HG02623 (cell line): Measurements from ENCODE around the gene RAP1GDS1.
"Not testable (repeated sequence)": the region's sequence is repeated elsewhere in the genome, so short reads cannot be mapped to it uniquely, and the experiment has no call there.

Experiments
- ATAC-seq: cut with Tn5 transposase; IDR thresholded peaks from one replicate; pipeline ENCODE4 v1.9.1; 2021; ENCODE audit warnings: moderate library complexity; ENCODE audit not compliant: unreplicated experiment

The RAP1GDS1 gene

DNA sequence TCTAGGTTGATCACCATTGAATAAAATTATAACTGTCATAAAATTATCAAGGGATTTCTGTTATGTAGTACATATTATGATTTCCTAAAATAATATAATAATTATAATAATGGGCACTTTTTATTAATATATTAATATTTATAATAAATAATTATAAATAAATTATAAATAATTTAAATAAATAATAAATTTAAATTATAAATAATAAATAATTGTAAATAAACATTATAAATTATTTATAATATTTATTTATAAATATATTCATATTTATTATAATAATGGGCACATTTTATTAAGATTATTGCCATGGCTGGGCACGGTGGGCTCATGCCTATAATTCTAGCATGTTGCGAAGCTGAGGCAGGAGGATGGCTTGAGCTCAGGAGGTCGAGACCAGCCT is 24.5 kb downstream of the RAP1GDS1 start:
- ATAC-seq: no peak

DNA sequence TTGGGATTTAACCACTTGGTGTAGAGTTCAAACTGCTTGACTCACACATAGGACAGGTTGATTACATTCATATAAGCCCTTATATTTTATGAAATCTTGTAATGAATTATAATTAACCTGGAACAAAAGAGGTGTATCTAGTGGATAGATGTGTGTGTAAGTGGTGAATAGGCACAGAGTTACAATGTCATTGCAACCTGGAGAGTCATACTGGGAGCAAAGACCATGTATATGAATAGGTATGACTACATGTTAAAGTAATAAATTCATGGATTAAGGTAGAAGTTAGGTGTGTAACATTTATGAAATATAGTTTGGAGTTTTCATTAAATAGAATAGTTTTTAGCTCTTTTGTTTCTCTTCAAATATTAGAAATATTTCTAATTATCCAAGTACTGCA is 26.1 kb downstream of the RAP1GDS1 start:
- ATAC-seq: no peak

DNA sequence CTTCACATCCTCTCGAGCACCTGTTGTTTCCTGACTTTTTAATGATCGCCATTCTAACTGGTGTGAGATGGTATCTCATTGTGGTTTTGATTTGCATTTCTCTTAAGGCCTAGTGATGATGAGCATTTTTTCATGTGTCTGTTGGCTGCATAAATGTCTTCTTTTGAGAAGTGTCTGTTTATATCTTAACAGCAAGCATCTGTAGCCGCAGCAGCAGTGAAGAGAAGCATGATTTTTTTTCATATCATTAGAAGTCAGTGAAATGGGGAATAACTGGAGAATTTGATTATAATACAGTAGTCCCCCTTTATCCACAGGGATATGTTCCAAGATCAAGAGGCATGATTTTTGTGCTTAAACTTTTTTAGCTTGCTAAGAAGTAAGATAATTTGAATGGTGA is 27.5 kb downstream of the RAP1GDS1 start:
- ATAC-seq: not testable (repeated sequence)

DNA sequence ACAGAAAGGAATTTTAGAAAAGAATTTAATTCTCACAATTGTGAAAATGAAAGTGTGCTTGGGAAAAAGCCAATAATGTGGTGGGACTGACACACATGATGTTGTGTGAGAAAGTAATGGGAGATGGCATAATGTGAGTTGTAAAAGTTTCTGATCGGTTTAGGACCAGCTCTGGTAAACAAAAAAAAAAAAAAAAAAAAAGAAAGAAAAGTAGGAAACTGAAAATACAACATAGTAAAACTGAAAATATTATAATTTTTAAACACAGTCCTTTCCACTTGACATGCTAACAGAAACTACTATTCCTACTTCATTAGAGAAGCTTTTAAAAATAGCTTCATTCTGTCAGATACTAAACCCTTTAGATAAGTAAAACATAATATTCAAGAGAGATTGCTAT is 28.2 kb downstream of the RAP1GDS1 start:
- ATAC-seq: no peak

DNA sequence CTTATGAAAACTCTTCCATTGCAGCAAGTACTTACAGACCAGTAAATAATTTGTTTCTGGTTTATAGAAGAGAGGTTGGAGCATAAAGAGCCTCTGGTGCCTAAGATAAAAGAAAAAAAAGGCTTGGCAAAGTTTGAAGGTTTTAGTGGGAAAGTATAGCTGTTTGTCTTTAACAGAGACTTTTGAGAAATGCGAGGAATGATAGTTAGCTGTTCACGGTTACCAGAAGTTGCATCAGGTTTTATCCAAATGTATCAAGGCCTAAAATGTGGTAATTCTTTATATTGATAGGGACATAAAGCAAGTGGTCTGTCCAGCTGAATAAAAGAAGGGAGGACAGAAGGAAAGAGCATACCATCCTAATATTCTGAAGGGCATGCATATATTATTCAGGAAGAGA is 29.3 kb downstream of the RAP1GDS1 start:
- no peak for ATAC-seq

DNA sequence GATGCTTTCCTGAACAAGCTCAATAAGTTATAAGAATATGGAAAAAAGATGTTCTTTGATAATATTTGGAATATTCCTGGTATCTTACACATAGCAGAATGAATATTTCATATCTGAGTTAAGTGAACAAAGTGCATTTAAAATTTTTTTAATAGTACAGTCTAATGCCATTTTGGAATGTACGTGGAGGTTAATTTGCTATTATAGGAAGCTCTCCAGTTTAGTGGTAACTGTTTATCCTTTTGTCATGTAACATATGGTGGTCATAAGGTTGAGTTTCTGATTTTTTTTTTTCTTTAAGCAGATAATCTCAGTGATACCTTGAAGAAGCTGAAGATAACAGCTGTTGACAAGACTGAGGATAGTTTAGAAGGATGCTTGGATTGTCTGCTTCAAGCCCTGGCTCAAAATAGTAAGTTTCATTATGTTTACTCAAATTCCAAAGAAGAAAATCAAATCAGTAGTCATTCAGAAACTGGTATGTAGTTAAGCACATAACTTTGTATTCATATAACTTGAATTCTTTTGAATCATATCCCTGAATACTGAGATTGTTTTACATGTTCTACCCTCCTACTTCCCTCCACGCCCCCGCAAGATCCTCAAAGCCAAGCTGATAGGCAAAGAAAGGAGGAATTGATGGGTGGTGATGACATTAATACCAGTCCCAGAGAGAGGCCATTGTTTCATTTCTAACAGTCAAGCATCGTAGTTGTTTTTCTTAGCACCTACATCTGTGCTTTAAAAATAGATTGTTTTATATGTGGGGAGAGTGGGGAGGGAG is 32.1 kb downstream of the RAP1GDS1 start:
- no peak for ATAC-seq

DNA sequence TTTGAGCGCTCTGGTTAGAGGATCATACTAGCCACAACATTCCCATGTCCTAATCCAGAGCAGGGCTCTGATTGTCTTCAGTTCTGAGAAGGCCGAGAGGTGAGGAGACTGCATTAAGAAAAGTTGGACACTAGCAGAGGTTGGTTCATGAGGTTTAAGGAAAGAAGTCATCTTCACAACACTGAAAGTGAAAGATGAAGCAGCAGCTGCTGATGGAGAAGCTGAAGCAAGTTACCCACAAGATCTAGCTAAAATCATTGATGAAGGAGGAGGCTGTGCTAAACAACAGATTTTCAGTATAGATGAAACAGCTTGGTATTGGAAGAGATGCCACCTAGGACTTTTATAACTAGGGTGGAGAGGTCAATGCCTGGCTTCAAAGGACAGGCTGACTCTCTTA is 36.8 kb downstream of the RAP1GDS1 start:
- no peak for ATAC-seq

DNA sequence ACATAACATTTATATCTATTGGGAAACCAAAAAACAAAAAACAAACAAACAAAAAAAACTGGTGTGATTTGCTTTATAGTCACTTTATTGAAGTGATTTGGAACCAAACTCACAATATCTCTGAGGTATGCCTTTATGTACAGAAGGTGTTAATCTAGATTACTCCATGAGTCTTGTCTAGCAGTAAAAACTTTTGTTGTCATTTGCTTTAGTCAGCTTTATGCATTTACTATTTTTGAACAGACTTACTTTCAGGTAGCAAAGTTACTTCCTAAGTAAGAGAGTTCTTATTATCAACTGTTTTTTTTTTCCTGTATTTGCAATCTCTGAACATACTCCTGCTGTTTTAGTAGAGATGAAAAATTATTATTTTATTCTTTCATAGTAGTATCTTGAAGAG is 39.5 kb downstream of the RAP1GDS1 start:
- no peak for ATAC-seq

DNA sequence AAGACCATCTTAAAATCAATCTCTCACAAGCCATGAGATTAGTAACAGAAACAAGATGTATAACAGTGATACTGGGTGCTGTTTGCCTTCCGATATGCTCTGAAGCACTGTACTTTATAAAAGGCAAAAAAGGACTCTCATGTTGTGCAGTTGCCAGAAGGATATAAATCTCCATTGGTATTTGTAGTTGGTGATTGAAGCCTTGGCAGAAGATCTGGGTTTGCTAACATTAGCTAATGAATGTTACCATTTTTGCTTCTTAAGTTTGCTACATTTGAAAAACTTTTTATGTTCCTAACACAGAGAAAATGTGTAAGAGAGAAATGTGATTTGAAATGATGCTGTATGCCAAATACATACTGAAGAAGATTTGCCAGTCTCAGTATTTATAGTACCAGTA is 44.4 kb downstream of the RAP1GDS1 start:
- no peak for ATAC-seq

DNA sequence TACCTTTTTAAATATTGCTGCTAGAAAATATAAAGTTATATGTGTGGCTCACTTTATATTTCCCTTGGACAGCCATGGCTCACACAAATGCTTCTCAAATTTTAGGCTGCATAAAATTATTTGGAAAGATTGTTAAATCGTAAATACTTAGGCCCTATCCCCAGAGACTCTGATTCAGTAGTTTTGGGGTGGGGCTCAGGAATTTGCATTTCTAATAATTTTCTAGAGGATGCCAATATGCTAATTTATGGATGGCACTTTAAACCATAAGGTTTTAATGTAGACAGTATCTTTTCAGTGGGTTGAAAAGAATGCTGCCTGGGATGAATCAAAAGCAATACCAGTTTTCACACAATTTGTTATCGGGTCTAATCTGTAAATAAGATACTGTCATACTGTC is 49.7 kb downstream of the RAP1GDS1 start:
- no peak for ATAC-seq

DNA sequence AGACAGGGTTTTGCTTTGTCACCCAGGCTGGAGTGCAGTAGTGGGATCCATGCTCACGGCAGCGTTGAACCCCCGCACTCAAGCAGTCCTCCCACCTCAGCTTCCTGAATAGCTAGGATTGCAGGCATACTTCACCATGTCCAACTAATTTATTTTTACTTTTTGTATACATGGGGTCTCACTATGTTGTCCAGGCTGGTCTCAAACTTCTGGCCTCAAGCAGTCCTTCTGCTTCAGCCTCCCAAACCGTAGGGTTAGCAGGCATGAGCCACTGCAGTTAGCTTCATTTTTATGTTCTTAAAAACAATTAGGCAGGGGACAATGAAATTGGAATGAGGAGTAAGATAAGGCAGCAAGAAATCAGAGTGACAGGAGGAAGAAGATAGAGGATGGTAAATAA is 50.5 kb downstream of the RAP1GDS1 start:
- ATAC-seq: no peak

DNA sequence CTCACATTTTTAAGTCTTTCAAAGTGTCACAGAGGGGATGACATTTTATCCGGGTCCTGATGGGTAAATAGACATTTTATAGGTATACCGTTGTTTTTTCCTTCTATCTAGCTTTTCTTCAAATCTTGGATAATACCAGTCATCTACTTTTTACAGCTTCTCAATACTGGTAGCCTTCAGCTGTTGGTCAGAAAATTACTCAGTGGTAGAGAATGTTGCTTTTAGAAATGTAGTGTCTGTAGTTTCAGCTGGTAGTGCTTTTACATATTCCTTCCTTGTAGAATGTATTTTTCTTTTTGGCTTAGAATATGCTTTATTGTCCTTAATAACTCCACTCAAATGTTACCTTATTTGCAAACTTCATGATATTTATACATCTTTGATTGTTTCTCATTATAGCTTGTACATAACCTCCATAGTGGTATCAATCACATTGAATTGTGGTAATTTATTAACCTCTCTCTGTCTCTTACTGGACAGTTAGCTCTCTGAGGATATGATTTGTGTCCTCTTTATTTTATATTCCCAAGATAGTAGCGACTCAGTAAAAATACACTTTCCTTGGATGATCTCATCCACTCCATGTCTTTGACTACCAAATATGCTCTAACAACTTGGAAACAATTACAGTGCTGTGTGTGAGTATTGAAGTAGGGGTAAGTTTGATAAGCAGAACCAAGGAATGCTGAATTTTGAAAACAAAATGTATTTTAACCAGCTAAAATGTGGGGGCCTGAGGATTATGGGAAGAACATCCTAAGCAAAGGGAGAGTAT is 53.8 kb downstream of the RAP1GDS1 start:
- ATAC-seq: no peak

DNA sequence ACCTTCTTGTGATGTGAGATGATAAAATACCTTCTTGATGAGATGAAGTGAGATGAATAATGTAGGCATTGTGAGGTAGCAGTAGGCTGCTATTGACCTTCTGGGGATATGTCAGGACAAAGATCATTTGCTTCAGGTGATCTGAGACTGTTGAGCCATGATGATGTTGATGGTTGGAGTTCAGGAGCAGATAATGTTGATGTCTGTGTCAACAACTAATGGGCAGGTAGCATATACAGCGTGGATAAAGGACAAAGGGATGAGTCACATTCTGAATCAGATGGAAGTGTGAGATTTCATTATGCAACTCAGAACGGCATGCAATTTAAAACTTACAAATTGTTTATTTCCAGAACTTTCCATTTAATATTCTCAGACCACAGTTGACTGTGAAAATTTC is 57.3 kb downstream of the RAP1GDS1 start:
- ATAC-seq: no peak

DNA sequence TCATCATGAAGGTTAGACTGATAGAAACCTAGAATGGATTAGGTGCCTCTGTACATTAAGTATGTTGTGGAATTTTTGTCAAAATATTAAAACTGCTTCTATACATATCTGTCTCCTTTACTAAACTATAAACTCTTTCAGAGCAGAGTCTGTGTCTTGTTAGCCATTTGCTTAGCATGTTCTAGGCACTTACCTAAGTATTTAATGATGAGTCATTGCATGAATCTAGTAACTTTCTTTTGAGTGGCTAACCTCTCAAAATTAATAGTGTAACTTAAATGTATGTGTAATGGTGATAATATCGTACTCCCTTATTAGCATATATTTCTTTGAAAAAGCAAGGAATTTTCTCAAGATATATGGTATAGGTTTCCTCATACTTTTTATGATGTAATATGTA is 57.8 kb downstream of the RAP1GDS1 start:
- no peak for ATAC-seq

DNA sequence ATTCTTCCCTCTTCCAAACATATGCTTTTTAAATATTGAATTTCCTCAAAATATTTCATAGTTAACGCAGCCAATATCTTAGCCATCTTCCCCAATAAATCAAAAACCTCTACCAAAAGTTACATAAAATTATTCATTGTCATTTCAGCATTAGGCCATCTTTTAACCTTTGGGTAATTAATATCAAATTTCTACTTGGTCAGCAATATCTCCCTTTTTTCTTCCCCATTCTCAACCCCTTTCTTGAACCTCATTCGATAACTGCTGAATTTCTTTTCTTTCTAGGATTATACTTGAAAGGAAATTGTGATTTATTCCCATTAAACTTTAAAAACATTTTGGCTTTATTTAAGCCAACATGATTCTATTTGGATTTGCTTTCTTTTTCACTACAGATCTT is 65.0 kb downstream of the RAP1GDS1 start:
- ATAC-seq: no peak

DNA sequence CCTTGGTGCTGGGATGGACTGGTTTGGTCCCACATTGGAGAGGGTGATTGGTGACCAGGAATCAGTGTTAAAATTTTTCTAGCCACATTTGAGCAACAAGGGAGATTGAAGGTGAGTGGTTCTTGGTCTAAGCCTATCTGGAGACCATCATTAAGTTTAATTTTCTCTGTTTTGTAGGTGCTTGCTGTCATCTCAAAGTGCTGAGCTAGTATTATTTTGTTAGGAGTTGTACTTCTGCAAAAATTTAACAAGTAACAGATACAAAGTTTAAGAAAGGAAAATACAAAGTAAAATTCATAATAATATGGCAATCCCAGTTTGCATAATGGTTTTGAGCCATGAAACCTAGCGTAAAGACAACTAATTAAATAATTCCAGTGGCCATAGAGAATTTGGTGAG is 66.5 kb downstream of the RAP1GDS1 start:
- no peak for ATAC-seq

DNA sequence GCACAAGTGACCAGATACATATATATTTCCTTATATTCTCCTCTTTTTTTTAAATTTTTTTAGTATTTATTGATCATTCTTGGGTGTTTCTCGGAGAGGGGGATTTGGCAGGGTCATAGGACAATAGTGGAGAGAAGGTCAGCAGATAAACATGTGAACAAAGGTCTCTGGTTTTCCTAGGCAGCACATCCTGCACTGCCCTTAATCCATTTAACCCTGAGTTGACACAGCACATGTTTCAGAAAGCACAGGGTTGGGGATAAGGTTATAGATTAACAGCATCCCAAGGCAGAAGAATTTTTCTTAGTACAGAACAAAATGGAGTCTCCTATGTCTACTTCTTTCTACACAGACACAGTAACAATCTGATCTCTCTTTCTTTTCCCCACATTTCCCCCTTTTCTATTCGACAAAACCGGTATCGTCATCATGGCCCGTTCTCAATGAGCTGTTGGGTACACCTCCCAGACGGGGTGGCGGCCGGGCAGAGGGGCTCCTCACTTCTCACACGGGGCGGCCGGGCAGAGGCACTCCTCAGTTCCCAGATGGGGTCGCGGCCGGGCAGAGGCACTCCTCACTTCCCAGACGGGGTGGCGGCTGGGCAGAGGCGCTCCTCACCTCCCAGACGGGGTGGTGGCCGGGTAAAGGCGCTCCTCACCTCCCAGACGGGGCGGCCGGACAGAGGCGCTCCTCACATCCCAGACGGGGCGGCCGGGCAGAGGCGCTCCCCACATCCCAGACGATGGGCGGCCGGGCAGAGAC is 68.9 kb downstream of the RAP1GDS1 start:
- not testable (repeated sequence) for ATAC-seq

DNA sequence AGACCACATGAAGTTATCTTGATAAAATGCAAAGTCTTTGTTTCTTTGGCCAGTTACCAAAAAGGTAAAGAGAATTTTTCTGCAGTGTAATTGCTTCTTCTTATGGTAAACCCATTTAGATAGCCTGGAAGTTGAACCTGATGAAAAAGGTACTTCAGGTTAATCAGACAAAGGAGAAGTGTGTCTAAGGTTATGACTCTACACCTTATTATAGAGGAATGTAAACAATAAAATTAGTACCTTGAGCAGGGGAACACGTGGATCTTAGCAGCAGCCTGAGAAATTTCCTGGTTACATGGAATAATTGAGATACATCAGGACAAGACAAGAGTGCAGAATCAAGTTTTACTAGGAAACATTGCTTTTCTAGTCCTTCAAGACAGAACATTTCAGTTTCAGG is 70.8 kb downstream of the RAP1GDS1 start:
- no peak for ATAC-seq

DNA sequence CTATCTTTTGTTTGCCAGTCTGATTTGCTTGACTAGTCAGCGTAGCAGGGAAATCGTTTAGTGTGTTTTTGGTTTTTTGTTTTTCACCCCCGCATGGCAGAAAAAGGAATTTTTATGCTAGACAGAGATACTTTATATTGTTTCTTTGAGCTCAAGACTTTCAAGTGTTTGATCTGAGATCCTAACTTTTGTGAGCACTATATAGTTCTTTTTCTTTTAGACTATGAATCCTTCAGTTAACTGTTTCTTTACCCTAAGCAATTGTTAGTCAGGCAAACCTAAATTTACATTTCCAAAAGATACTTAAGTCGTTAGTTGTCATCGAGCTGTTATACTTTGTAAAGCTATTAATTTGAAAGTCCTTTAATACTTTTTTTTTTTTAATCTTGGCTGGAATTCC is 73.3 kb downstream of the RAP1GDS1 start:
- no peak for ATAC-seq

DNA sequence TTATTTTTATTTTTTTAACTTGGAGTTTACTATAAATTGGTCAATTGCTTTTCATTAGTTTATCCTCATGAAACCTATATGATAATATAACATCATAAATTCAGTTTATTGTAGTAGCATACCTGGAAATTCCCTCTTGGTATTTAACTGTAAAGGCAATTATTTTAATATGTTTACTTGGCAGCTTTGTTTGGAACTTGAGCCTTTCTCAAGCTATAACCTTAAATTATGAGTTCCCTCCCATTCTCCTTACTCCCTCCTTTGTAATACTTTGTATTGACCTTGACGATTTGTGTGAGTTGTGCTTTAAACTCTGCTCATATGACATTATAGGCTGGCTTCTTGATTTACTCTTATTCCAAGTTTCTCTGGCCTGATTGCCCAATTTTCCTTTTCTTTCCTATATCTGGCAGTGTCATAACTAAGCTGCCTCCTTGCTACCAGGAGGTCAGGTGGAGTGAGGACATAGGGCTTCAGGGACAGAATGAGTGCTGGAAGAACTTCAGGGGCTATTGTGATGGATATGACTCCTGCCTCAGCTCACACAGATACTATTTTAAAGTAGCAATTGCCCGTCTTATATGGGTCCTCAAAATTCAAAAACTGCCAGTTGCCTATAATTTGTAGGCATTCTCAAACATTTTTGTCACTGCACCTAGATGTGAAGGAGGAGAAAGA is 77.7 kb downstream of the RAP1GDS1 start:
- ATAC-seq: no peak

DNA sequence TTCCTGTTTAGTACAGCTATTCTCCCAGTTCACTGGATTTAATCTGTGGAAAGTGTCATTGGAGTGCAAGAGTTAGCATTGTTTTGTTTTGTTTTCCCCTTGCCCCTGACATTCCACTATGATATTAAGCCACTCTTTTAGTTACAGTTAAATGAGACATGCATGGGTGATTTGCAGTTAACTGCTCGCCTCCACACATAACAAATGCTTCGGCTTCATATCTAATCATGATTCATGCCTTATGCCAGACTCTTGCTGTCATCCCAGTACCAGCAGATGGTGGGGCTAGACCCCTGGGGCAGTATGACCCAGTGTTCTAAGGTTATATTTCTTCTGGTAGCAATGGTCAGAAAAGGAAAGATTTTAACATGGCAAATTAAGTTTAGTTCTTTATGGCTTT is 80.1 kb downstream of the RAP1GDS1 start:
- ATAC-seq: no peak
